GM18520 (cell line): Measurements from ENCODE around the gene FOXK1.
"Not testable (repeated sequence)": the region's sequence is repeated elsewhere in the genome, so short reads cannot be mapped to it uniquely, and the experiment has no call there.

ENCODE experiments used
- ATAC-seq: cut with Tn5 transposase; IDR thresholded peaks from one replicate; pipeline ENCODE4 v1.9.1; 2021; ENCODE audit not compliant: unreplicated experiment

FOXK1 gene

DNA sequence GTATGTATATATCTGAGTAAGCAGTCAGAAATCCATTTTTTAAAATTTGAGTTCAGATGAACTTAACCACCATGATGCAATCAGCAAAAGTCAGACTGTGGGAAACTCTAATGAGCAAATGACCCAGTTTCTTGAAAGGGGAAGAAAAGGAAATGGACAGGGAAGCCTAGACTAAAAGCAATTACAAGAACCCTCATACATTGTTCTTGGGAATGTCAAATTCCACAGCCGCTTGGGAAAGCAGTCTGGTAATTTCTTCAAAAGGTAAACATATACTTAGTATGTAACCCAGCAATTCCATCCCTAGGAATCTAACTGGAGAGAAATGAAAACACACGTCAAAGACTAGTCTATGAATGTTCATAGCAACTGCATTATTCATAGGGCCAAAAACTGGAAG lies 16.4 kb upstream of the FOXK1 start:
- no peak for ATAC-seq

DNA sequence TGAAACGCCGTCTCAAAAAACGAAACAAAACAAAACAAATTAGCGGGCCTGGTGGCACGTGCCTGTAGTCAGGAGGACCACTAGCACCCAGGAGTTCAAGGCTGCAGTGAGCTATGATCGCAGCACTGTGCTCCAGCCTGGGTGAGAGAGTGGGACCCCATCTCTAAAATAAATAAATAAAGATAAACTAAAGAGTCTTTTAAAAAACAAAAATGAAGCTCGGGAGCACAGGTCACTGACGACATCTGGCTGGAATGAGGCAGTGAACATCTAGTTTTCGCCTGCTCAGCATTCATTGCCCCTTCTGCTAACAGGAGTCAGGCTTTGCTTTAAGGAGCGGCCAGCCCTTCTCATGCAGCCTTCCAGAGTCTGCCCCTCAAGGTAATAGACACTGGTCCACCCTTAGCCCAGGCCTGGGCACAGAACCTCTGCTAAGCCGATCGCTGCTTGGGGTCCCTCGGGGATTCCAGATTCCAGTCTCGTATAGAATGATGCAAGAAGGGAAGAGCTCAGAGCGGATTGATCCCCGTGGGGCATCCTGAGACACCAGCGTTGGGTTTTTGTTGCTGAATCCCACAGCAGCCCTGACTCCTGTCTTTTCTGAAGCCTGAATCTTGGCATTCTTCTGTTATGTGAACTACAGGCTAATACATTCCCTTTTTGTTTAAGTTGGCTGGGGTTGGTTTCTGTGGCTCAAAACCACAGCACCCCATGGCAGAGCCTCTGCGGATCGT lies 14.2 kb upstream of the FOXK1 start:
- no peak for ATAC-seq

DNA sequence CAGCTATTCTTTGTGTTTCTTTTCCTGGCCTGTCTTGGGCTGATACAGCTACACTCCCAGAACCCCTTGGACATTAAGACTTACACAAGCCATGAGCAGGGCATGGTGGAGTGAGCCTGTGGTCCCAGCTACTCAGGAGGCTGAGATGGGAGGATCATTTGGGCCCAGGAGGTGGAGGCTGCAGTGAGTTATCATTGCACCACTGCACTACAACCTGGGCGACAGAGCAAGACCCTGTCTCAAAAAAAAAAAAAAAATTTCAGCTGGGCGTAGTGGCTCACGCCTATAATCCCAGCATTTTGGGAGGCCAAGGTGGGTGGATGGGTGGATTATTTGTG lies 13.6 kb upstream of the FOXK1 start:
- no peak for ATAC-seq

GRCh38 chr7:4670791-4671190 lies 11.3 kb upstream of the FOXK1 start:
- ATAC-seq, result no peak

DNA sequence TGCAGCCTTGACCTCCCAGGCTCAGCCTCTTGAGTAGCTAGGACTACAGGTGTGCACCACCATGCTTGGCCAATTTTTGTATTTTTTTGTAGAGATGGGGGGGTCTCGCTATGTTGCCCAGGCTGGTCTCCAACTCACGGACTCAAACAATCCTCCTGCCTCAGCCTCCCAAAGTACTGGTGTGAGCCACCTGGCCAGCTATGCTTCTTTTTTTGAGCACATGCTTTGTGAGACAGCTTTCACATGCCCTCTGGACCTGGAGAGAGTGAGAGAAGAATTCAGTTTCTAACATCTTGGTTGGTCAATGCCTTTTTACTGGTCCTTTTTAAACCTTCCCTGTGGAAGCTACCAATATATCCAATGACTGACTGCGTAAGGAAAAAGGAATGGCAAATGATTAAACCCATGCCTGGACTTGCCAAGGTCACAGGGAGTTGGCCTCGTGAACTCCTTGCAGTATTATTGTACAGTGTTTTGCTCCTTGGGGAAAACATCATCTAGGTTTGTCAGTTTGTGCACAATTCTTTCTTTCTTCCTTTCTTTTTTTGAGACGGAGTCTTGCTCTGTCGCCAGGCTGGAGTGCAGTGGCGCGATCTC lies 6.2 kb upstream of the FOXK1 start:
- ATAC-seq, result no peak

- ATAC-seq, result not testable (repeated sequence)
These were observed 4.6 kb upstream of the FOXK1 start for GRCh38 chr7:4677518-4677917.

DNA sequence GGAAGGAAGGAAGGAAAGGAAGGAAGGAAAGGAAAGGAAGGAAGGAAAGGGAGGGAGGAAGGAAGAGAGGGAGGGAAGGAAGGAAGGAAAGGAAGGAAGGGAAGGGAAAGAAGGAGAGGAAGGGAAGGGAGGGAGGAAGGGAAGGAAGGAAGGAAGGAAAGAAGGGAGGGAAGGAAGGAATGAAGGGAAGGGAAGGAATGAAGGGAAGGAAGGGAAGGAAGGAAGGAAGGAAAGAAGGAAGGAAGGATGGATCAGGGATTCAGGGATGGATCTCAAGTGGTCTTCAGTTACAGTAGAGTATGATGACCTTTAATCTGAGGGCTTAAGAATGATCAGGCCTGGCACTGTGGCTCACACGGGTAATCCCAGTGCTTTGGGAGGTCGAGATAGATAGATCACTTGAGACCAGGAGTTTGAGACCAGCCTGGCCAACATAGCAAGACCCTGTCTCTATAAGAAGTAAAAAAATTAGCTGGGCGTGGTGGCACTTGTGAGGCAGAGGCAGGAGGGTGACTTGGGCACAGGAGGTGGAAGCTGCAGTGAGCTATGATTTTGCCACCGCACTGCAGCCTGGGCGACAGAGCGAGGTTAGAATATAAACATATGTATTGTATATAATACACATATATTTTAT lies 760 bp upstream of the FOXK1 start:
- ATAC-seq, result no peak

DNA sequence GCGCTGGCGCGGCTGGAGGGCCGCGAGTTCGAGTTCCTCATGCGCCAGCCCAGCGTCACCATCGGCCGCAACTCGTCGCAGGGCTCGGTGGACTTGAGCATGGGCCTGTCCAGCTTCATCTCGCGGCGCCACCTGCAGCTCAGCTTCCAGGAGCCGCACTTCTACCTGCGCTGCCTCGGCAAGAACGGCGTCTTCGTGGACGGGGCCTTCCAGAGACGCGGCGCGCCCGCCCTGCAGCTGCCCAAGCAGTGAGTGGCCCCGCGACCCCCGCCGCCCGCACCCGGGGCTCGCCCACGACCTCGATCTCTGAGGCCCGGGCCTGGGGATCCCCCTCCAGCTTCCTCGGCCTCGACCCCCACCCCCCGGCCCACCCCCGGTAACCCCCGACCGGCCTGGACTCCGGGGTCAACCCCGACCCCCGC lies 537 bp downstream of the FOXK1 start:
- peak; percentile 14 for ATAC-seq

GRCh38 chr7:4683043-4683883 lies 1.2 kb downstream of the FOXK1 start:
- ATAC-seq, result no peak

- no peak for ATAC-seq
These were observed 1.9 kb downstream of the FOXK1 start for GRCh38 chr7:4683884-4684565.

DNA sequence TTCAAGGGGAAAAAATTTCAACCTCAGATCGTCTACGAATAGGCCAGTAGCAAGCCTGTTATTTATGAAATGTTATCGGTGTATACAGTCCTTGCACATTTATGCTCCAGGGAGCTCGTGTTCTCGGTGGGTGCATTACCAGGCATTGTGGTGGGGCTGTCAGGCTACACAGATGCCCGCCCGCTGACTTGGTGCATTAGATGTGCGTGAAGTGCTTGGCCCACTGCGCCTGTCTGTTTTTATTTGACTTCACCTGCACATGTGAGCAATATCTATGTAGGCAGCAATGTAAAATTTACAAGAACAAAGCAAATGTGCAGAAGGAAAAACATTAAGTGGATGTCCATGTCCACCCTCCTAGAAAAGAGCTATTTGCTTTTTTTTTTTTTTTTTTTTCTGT lies 2.8 kb downstream of the FOXK1 start:
- no peak for ATAC-seq

DNA sequence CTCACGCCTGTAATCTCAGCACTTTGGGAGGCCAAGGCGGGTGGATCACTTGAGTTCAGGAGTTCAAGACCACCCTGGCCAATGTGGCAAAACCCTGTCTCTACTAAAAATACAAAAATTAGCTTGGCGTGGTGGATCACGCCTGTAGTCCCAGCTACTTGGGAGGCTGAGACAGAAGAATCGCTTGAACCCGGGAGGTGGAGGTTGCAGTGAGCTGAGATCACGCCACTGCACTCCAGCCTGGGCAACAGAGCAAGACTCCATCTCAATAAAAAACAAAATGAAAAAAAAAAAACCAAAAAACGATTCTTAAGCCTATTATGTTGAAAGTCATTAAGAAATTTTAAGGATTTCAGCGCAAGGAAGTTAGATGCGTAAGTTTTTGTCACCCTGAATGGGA lies 3.6 kb downstream of the FOXK1 start:
- not testable (repeated sequence) for ATAC-seq

- ATAC-seq, result no peak
These were observed 5.9 kb downstream of the FOXK1 start for GRCh38 chr7:4687956-4688355.

- no peak for ATAC-seq
These were observed 7.1 kb downstream of the FOXK1 start for GRCh38 chr7:4689151-4689550.

DNA sequence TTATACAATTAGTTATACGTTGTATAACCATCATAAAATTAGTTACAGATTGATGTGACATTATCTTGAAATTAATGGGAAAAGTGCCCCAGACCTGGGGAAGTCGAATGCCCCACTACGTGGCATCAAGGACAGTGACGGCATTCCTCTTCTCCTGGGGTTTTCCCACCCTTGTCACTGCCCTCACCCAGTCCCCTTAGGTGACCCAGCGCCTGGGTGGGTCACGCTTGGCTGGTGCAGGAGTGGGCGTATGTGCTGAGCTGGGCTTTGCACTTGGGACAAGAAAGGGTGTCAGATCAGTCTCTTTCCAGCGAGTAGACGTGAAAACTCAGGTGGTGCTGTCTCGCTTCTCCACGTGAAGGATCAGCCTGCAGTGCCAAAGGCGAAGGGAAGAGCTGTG lies 7.6 kb downstream of the FOXK1 start:
- no peak for ATAC-seq

GRCh38 chr7:4690953-4691856 lies 9.1 kb downstream of the FOXK1 start:
- ATAC-seq, result no peak

GRCh38 chr7:4692055-4692454 lies 10.0 kb downstream of the FOXK1 start:
- no peak for ATAC-seq

DNA sequence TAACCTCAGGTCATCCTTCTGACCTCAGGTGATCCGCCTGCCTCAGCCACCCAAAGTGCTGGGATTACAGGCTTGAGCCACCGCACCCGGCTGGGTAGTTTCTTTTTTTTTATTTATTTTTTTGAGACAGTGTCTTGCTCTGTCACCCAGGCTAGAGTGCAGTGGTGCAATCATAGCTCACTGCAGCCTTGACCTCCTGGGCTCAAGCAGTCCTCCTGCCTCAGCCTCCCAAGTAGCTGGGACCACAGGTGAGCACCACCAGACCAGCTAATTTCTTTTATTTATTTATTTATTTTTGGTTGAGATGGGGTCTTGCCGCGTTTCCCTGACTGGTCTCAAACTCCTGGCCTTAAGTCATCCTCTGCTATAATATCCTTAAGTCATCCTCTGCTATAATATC lies 10.5 kb downstream of the FOXK1 start:
- not testable (repeated sequence) for ATAC-seq

DNA sequence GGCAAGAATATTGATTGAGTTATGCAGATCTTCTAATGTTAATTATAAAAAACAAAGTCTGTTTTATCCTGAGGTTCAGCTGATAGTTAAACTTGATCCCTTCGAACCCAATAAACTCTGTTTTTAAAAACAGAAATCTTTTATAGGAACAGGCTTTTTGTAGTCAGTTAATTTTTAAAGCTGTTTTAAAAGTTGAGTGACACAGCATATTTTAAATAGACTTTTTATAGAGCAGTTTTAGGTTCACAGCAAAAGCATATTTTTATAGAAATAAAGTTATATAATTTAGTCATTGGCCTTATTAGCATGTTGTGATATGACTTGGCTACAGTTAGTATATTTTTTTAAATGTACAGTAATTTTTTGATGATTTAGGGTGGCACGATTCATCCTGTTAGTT lies 11.1 kb downstream of the FOXK1 start:
- ATAC-seq, result no peak

DNA sequence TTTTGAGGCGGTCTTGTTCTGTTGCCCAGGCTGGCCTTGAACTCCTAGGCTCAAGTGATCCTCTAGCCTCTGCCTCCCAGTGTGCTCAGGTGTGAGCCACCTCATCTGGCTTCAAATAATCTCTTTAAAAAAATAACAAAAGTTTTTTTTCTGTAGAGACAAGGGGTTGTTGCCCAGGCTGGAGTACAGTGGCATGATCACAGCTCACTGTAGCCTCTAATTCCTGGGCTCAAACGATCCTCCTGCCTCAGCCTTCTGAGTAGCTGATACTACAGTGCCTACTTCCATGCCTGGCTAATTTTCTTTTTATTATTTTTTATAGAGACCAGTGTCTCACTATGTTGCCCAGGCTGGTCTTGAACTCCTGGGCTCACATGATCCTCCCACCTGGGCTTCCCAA lies 11.7 kb downstream of the FOXK1 start:
- no peak for ATAC-seq
